ENCODE results near the gene GDF7.

GRCh38 chr2:20682167-20682920, 15.4 kb downstream of the GDF7 start:
- TF ChIP-seq CTCF (IDR thresholded peaks at IDR 0.05) (peak in 4 of 6 experiments; percentile 26 to 42 (median 32)), EP300 (IDR thresholded peaks at IDR 0.05) (no peak)

Data from upper lobe of left lung (tissue), 4 donors.